ENCODE data around the gene XPO4.
"Not testable (repeated sequence)": the region's sequence is repeated elsewhere in the genome, so short reads cannot be mapped to it uniquely, and the experiment has no call there.

The XPO4 gene

GRCh38 chr13:20891034-20891433 is 11.5 kb downstream of the XPO4 start:
- DNase-seq (ENCODE audit: low spot score) = no peak

GRCh38 chr13:20890540-20890939 is 12.0 kb downstream of the XPO4 start:
- not testable (repeated sequence) for DNase-seq (ENCODE audit: low spot score)

- no peak for DNase-seq (ENCODE audit: low spot score)
Measured at GRCh38 chr13:20882206-20882605, 20.3 kb downstream of the XPO4 start.

GRCh38 chr13:20877902-20878301 is 24.6 kb downstream of the XPO4 start:
- no peak for DNase-seq (ENCODE audit: low spot score)

GRCh38 chr13:20876802-20877201 is 25.7 kb downstream of the XPO4 start:
- DNase-seq (ENCODE audit: low spot score) = not testable (repeated sequence)

- DNase-seq (ENCODE audit: low spot score) = not testable (repeated sequence)
Measured at GRCh38 chr13:20874439-20874838, 28.1 kb downstream of the XPO4 start.

GRCh38 chr13:20873348-20873747 is 29.2 kb downstream of the XPO4 start:
- DNase-seq (ENCODE audit: low spot score) = no peak

GRCh38 chr13:20870829-20871228 is 31.7 kb downstream of the XPO4 start:
- DNase-seq (ENCODE audit: low spot score) = no peak

- DNase-seq (ENCODE audit: low spot score) = no peak
Measured at GRCh38 chr13:20869540-20869939, 33.0 kb downstream of the XPO4 start.

GRCh38 chr13:20867408-20867807 is 35.1 kb downstream of the XPO4 start:
- no peak for DNase-seq (ENCODE audit: low spot score)

GRCh38 chr13:20861666-20862065 is 40.9 kb downstream of the XPO4 start:
- DNase-seq (ENCODE audit: low spot score) = not testable (repeated sequence)

GRCh38 chr13:20860844-20861243 is 41.7 kb downstream of the XPO4 start:
- DNase-seq (ENCODE audit: low spot score) = no peak

GRCh38 chr13:20856650-20857049 is 45.9 kb downstream of the XPO4 start:
- DNase-seq (ENCODE audit: low spot score) = no peak

- no peak for DNase-seq (ENCODE audit: low spot score)
Measured at GRCh38 chr13:20851844-20852402, 50.6 kb downstream of the XPO4 start.

- no peak for DNase-seq (ENCODE audit: low spot score)
Measured at GRCh38 chr13:20848944-20849343, 53.6 kb downstream of the XPO4 start.

- DNase-seq (ENCODE audit: low spot score) = no peak
Measured at GRCh38 chr13:20848203-20848602, 54.3 kb downstream of the XPO4 start.

- DNase-seq (ENCODE audit: low spot score) = no peak
Measured at GRCh38 chr13:20847296-20847695, 55.2 kb downstream of the XPO4 start.

GRCh38 chr13:20843166-20843565 is 59.4 kb downstream of the XPO4 start:
- DNase-seq (ENCODE audit: low spot score) = no peak

GRCh38 chr13:20840568-20840967 is 62.0 kb downstream of the XPO4 start:
- no peak for DNase-seq (ENCODE audit: low spot score)

- no peak for DNase-seq (ENCODE audit: low spot score)
Measured at GRCh38 chr13:20833900-20834679, 68.5 kb downstream of the XPO4 start.

GRCh38 chr13:20832861-20833260 is 69.7 kb downstream of the XPO4 start:
- DNase-seq (ENCODE audit: low spot score) = no peak

GRCh38 chr13:20831933-20832332 is 70.6 kb downstream of the XPO4 start:
- DNase-seq (ENCODE audit: low spot score) = no peak

- no peak for DNase-seq (ENCODE audit: low spot score)
Measured at GRCh38 chr13:20831254-20831653, 71.3 kb downstream of the XPO4 start.
